Measurements from ENCODE around the gene SCAPER. TPM values are rescaled to one million over a fixed set of nuclear protein-coding genes. Genes with fewer than 3 reads are reported as not detected.
"Not testable (repeated sequence)": the region's sequence is repeated elsewhere in the genome, so short reads cannot be mapped to it uniquely, and the experiment has no call there.

SCAPER gene
- total RNA-seq, 2 donors from 2014 or later: 27.9 to 32.1 TPM

GRCh38 chr15:76467136-76467535 lies 438.0 kb downstream of the SCAPER start:
- intact Hi-C loops (cut with DNase I): no loop called here
- no peak for DNase-seq (ENCODE audit: low spot score)

GRCh38 chr15:76465728-76466127 lies 439.4 kb downstream of the SCAPER start:
- no peak for DNase-seq (ENCODE audit: low spot score)
- intact Hi-C loops (cut with DNase I): no loop called here

- DNase-seq (ENCODE audit: low spot score): no peak
- intact Hi-C loops (cut with DNase I): no loop called here
Measured at GRCh38 chr15:76464247-76464646, 440.9 kb downstream of the SCAPER start.

- intact Hi-C loops (cut with DNase I): no loop called here
Measured at GRCh38 chr15:76460871-76461270, 444.3 kb downstream of the SCAPER start.

GRCh38 chr15:76460347-76460746 lies 444.8 kb downstream of the SCAPER start:
- intact Hi-C loops (cut with DNase I): no loop called here
- no peak for DNase-seq (ENCODE audit: low spot score)

More at GRCh38 chr15:76460871-76461270, 444.3 kb downstream of the SCAPER start:
- no peak for DNase-seq (ENCODE audit: low spot score)

- intact Hi-C loops (cut with DNase I): no loop called here
- DNase-seq (ENCODE audit: low spot score): no peak
Measured at GRCh38 chr15:76451540-76451939, 453.6 kb downstream of the SCAPER start.

GRCh38 chr15:76449455-76449854 lies 455.7 kb downstream of the SCAPER start:
- intact Hi-C loops (cut with DNase I): no loop called here

GRCh38 chr15:76448755-76449154 lies 456.4 kb downstream of the SCAPER start:
- no peak for DNase-seq (ENCODE audit: low spot score)
- intact Hi-C loops (cut with DNase I): no loop called here

More at GRCh38 chr15:76449455-76449854, 455.7 kb downstream of the SCAPER start:
- DNase-seq (ENCODE audit: low spot score): no peak

- no peak for DNase-seq (ENCODE audit: low spot score)
- intact Hi-C loops (cut with DNase I): no loop called here
Measured at GRCh38 chr15:76447728-76448441, 457.3 kb downstream of the SCAPER start.

GRCh38 chr15:76440441-76440840 lies 464.7 kb downstream of the SCAPER start:
- intact Hi-C loops (cut with DNase I): no loop called here
- DNase-seq (ENCODE audit: low spot score): no peak

GRCh38 chr15:76439542-76439941 lies 465.6 kb downstream of the SCAPER start:
- intact Hi-C loops (cut with DNase I): no loop called here
- no peak for DNase-seq (ENCODE audit: low spot score)

GRCh38 chr15:76433798-76434400 lies 471.2 kb downstream of the SCAPER start:
- intact Hi-C loops (cut with DNase I): no loop called here
- no peak for DNase-seq (ENCODE audit: low spot score)

- DNase-seq (ENCODE audit: low spot score); intact Hi-C loops (cut with DNase I): not testable (repeated sequence)
Measured at GRCh38 chr15:76433036-76433435, 472.1 kb downstream of the SCAPER start.

GRCh38 chr15:76432604-76433003 lies 472.5 kb downstream of the SCAPER start:
- intact Hi-C loops (cut with DNase I): no loop called here
- DNase-seq (ENCODE audit: low spot score): no peak

- no peak for DNase-seq (ENCODE audit: low spot score)
- intact Hi-C loops (cut with DNase I): no loop called here
Measured at GRCh38 chr15:76431971-76432370, 473.2 kb downstream of the SCAPER start.

GRCh38 chr15:76430711-76431110 lies 474.4 kb downstream of the SCAPER start:
- DNase-seq (ENCODE audit: low spot score); intact Hi-C loops (cut with DNase I): not testable (repeated sequence)

GRCh38 chr15:76429661-76430060 lies 475.5 kb downstream of the SCAPER start:
- no peak for DNase-seq (ENCODE audit: low spot score)
- intact Hi-C loops (cut with DNase I): no loop called here

GRCh38 chr15:76426941-76427340 lies 478.2 kb downstream of the SCAPER start:
- DNase-seq (ENCODE audit: low spot score): no peak
- intact Hi-C loops (cut with DNase I): no loop called here

- intact Hi-C loops (cut with DNase I): no loop called here
- no peak for DNase-seq (ENCODE audit: low spot score)
Measured at GRCh38 chr15:76418352-76419140, 486.6 kb downstream of the SCAPER start.

- intact Hi-C loops (cut with DNase I): no loop called here
Measured at GRCh38 chr15:76401285-76401684, 503.9 kb downstream of the SCAPER start.

More at GRCh38 chr15:76401285-76401684, 503.9 kb downstream of the SCAPER start:
- no peak for DNase-seq (ENCODE audit: low spot score)

Data from posterior vena cava (tissue), 2 donors.